HG02759 (cell line): Measurements from ENCODE around the gene TDRD12.

Experiments used
- ATAC-seq: cut with Tn5 transposase; IDR thresholded peaks from one replicate; pipeline ENCODE4 v1.9.1; 2021; ENCODE audit warnings: mild to moderate bottlenecking, moderate library complexity; ENCODE audit not compliant: unreplicated experiment

Gene TDRD12, protein sequence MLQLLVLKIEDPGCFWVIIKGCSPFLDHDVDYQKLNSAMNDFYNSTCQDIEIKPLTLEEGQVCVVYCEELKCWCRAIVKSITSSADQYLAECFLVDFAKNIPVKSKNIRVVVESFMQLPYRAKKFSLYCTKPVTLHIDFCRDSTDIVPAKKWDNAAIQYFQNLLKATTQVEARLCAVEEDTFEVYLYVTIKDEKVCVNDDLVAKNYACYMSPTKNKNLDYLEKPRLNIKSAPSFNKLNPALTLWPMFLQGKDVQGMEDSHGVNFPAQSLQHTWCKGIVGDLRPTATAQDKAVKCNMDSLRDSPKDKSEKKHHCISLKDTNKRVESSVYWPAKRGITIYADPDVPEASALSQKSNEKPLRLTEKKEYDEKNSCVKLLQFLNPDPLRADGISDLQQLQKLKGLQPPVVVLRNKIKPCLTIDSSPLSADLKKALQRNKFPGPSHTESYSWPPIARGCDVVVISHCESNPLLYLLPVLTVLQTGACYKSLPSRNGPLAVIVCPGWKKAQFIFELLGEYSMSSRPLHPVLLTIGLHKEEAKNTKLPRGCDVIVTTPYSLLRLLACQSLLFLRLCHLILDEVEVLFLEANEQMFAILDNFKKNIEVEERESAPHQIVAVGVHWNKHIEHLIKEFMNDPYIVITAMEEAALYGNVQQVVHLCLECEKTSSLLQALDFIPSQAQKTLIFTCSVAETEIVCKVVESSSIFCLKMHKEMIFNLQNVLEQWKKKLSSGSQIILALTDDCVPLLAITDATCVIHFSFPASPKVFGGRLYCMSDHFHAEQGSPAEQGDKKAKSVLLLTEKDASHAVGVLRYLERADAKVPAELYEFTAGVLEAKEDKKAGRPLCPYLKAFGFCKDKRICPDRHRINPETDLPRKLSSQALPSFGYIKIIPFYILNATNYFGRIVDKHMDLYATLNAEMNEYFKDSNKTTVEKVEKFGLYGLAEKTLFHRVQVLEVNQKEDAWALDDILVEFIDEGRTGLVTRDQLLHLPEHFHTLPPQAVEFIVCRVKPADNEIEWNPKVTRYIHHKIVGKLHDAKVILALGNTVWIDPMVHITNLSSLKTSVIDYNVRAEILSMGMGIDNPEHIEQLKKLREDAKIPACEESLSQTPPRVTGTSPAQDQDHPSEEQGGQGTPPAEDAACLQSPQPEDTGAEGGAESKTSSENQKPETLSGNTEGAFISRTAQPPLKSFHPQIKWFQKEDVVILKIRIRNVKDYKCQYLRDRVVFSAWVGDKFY (N-terminal part only)

DNA sequence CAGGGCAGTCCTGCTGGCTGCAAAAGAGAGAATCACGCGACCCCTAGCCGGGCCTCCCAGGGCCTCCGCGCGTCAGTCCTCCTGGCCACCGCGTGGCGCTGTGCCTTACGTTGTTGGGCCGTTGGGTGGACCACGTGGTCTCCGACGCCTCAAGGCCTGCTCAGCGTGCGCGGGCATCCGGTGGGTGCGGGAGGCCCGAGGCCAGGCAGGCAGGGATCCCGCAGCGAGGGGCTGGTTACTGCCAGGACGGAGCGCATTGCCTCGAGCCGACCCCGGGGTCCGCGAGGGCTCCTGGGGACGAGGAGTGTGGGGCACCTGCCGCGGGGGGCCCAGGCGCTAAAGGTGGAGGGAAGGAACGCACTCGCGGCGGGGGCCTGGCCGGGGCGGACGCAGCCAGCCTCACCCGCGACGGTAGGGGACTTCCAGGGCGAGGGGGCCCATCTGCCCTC, at the start of gene TDRD12:
TDRD12 (plus strand) TSS at position 157 of the 449 bp plus-strand sequence. CDS start 306 bp downstream, outside the sequence.
- no peak for ATAC-seq

DNA sequence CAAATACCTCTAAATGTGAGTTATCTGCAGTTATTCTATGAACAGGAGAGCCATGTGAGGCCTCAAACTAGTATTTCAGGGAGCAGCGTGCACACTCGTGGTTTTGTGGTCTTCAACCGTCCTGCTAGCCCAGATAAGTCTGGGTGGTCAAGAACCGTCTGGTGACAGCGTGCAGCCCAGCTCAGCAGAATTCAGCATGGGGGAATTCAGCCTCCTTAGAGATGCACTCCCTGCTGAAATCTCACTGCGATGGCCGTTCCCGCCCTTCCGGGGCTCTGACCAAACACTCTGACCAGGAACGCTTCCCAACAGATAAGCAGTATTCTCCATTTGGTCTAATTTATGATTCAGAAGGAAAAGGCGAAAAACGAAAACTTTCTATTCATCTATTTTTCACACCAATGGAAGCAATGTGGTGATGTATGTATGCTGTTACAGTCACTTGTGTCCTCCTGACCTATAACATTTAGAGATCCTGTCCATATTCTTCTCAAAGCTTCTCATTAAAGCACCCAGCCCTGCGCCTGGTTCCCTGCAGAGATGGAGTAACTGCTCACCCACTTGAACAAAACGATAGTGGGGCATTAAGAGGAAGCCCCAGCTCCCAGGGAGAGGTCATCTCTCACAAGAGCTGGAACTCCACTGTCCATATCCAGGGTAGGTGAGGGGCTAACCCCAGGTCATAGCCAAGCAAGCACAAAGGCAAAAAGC, 47.5 kb upstream of the TDRD12 start:
- ATAC-seq, result no peak

DNA sequence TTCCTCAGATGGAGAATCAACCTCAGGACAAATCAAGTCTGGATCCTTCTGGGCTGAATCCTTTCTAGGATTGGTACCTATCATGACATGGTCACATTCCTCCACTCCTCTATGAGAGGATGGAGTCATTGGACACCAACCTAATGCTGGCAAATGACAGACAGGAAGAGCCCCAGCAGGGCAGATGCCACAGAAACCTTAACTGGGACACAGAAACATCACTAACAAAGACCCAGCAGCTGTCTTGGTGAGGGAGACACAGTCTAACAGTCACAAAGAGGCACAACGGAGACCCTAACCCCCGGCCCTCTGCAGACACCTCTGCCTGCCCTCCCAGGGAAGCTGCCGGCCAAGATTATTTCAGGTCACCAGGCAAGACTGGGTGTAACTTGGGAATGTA, 46.7 kb upstream of the TDRD12 start:
- ATAC-seq, result no peak

DNA sequence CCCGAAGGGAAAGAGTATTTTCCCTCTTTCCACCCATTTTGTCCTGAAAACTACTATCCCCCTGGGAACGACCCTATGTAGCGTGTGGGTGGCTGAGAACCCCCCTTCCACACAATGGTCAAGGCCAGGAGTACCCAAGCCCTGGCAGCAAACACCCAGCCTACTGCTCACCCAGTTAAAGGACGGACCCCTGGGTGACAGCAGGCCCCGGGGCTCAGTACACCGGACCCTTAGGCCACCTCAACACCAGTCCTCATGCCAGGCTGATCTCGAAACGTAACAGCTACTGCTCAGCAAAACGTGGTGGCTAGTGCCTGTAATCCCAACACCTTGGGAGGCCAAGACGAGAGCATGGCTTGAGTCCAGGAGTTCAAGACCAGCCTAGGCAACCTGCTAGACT, 46.0 kb upstream of the TDRD12 start:
- no peak for ATAC-seq

DNA sequence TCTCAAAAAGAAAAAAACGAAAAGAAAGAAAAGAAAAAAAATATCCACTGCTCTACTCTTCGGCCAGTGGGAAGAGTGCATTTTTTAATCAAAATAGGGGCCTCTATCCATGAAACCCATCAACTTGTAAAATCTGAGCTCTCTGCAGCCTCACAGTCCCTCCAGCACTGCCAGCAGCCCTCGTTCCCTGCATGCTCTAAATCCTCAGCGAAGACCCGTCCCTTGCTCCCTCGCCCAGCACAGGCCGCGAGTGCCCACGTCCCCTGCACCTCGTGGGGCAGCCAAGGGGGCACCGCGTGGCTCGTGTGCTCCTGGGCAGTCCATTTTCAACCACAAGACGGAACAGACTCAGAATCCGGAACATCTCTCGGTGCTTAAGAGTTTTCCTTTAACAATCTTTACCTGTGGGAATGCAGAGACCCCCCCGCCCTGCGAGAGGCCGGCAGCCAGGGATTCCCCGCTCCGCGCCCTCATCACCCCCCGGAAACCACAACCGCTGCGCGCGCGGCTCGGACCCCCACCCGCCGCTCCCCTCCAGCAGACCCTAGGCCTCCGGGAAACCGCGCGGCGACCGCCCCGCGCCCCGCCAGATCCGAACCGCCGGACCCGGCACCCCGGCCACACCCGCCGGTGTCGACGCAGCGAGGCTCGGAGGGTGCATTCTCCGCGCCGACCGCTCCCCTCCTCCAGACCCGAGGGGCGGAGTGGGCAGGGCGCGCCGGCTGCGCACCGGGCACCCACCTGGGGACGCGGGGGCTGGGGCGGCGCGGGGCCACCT, 45.2 kb upstream of the TDRD12 start:
- no peak for ATAC-seq

DNA sequence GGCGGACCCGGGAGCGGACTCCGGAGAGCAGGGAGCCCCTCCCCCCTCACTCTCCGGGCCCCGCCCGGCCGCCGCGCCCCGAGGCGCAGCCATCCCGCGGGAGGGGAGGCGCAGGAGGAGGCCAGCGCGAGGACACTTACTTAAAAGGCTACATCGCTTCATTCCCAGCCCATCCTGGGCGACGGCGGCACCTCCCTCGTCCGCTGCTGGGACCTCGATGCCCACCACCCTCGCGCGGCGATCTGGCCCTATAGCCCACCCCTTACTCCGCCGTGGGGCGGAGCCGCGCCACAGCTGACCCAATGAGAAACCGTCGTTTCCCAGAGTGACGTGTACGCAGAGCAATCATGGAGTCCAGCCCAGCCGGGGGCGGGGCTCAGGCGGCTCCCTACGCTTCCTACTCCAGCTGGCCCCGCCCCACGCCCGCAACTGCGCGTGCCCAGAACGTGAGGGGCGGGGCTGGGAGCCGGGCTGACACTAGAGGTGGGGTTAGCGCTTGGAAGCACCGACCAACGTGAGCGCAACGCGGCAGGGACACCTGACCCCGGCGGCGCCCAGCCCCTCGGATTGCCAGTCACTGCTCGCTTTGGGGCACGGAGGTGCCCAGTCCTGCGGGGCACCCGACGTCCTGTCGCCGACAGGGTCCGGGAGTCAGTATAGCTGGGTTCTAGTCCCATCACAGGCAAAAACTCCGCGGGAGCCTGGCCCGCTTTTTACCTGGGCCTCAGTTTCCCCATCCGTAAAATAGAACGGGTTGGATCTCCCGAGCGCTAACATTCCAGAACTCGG, 44.4 kb upstream of the TDRD12 start, which contains the start of gene ANKRD27:
ANKRD27 (minus strand) TSS at position 250 of the 789 bp plus-strand sequence. CDS start 16,165 bp downstream, outside the sequence.
- peak; percentile 97 for ATAC-seq

DNA sequence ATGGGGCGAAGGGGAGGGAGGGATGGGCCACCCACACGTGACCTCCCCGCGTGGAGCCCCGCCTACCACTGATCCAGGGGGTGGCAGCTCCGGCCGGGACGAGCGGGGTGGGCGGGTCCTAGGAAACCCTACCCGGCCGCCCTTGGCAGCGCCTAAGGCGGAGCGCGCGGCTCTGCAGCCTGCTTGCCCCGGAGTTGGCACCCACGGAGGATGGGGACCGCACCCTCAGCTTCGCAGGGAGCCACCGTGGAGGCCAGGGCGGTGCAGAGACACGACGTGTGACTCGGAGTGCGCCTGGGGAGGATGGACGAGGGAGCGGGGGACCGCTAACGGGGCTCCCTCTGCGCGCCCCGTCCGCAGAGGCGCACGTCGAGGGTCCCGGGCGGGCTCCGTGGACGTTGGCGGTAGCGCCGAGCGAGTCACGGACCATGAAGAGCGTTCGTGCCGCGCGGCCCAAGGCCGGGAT, 43.8 kb upstream of the TDRD12 start, which contains the start of gene RGS9BP:
RGS9BP (plus strand) TSS at position 129 of the 466 bp plus-strand sequence. CDS start 416 bp downstream, outside the sequence.
- ATAC-seq, result peak; percentile 30

DNA sequence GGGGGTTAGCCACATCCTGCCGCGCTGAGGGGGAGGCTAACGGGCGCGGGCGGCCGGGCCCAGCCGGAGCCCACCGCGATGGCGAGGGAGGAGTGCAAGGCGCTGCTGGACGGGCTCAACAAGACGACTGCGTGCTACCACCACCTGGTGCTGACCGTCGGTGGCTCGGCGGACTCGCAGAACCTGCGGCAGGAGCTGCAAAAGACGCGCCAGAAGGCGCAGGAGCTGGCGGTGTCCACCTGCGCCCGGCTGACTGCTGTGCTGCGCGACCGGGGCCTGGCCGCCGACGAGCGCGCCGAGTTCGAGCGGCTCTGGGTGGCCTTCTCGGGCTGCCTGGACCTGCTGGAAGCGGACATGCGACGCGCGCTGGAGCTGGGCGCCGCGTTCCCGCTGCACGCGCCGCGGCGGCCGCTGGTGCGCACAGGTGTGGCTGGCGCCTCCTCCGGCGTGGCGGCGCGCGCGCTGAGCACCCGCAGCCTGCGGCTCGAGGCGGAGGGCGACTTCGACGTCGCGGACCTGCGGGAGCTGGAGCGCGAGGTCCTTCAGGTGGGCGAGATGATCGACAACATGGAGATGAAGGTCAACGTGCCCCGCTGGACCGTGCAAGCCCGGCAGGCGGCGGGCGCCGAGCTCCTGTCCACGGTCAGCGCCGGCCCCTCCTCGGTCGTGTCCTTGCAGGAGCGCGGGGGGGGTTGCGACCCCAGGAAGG, 43.2 kb upstream of the TDRD12 start:
- ATAC-seq, result no peak

DNA sequence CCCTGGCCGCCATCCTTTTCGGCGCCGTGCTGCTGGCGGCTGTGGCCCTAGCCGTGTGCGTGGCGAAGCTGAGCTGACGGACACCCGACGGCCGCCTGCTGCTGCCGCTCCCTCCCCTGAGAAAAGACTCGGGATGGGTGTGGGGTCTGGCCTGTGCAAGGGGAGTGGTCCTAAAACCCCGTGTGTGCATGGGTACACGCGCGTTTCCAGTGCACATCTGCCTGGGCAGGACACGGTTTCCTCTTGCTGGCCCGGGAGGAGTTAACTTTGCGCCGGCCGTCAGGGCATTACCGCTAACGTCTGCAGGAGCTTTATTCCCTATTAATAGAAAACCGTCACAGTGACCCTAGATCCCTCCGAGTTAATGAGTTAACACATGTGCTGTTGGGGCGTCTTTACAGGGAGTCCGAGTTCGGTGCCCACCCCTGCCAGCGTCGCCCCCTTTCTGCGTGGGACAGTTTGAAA, 42.6 kb upstream of the TDRD12 start:
- no peak for ATAC-seq

DNA sequence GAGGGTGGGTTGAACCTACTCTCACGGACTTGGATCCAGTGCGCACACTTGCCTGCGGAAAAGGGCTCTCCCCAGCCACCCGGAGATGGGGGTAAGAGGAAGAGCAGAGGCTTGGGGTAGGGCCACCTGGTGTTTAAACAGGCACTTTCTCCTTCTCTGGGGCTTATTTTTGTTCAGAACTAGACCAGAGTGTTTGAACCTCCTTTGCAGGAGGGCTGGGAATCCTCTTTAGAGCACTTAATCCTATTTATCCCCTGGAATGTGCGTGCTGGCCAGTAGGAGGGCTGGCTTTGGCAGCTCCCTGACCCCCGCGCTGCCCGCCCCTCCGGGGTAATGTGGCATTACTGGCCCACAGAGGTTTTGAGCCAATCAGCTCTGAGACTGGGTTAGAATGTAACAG, 41.9 kb upstream of the TDRD12 start:
- ATAC-seq, result no peak

DNA sequence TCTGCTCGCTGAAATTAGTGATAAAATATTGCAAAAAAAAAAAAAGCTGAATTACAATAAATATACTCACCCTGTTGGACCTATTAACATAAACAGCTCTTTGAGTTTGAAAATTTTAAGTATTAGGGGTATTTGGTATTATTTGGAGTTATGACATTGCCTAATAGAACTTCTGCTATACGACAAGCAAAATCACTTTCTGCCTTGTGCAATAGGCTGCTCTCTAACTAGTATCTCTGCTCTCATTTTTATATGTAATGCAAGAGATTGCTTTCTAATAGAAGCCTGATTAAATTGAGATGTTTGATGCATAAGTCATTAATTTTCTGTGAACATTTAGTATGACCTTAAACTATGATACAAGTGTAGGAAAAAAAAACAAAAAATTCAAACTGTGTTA, 38.6 kb upstream of the TDRD12 start:
- no peak for ATAC-seq

DNA sequence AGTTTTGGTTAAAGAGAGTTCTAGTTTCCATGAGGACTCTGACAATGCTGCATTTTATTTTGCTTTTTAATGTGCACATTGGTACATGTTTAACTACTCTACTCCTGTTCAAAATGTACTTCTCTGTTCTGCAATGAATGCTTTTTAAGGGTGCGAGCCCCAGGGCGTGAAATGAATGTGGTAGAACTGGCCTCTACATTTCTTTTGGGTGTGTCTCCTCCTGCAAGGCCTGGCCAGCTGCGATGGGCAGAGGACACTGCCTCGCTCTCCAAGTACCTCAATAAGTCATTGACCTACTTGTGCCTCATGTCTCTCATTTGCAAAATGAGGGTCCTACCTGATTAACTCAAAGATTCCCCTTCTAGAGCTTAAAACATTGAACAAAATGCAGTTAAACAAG, 37.2 kb upstream of the TDRD12 start:
- no peak for ATAC-seq

DNA sequence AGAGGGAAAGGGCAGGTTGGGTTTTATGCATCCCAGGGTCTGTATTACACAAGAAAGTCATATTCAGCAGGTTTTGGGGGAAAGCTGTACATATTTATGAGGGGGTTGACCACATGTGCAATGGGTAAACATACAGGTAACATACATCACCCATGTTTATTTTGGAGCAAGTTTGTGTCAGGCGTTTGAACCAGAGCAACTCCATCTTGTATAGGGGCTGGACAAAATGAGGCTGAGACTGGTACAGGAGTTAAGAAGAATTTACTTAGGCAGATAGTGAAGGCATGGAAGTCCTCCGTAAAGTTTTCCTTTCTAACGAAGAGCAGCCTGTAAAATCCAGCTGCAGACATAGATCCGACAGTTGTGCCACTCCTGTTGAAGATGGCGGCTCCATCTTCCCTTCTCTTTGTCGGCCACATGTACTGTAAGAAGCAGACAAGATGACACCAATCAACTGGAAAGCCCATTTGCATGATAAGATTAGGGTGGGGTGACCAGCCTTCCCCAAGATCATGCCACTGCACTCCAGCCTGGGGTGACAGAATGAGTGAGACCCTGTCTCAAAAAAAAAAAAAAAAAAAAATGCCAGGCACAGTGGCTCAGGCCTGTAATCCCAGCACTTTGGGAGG, 32.6 kb upstream of the TDRD12 start:
- ATAC-seq, result no peak

DNA sequence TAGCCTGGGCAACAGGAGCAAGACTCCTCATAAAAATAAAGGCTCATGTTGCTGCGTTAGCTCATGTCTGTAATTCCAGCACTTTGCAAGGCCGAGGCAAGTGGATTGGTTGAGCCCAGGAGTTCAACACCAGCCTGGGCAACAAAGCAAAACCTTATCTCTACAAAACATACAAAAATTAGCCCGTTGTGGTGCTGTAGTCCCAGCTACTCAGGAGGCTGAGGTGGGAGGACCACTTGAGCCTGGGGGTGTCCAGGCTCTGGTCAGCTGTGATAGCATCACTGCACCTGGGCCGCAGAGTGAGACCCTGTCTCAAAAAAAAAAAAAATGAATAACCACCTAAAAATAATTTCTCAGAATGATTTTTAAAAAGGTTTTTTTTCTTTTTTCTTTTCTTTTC, 31.9 kb upstream of the TDRD12 start:
- no peak for ATAC-seq

DNA sequence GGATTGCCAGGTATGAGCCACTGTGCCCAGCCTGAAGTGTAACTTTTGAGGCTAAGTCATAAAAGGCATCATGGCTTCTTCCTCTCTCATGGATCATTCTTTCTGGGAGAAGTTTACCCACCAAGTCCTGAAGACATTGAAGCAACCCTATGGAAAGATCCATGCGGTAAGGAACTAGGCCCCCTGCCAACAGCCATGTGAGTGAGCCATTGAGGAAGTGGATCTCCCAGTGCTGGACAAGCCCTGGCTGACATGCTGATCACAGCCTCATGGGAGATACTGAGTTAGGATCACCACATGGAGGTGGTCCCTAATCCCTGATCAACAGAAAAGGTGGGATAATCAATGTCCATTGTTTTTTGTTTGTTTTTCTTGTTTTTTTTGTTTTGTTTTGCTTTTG, 31.3 kb upstream of the TDRD12 start:
- ATAC-seq, result no peak

DNA sequence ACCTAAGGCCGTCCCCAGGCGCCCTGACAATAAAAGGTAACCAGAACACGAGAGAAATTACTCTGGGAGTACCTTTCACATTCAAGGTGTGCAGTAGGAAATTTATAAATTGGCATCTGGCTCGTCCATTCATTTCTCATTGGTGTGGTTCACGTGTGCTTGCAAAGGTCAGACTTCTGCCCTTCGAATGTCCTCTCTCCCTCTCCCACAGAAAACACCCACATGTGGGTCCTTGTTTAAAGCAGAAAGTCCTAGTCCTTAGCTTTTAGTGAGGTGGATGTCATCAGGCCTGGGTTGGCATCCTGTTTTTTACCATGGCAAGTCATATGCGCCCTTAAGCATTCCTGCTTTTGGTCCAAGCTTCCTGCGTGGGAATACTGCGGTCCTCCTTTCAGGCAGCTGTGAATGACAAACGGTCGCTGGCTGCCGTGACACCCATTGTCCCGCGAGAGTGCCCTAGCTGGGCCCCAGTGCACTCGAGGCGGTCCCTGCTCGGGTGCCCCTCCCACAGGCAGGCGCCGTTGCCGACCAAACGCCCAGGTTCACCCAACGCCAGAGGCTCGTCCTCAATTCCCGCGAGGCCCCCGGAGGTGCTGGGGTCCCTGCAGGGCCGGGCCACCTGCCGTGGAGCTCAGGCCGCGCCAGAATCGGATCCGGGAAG, 28.1 kb upstream of the TDRD12 start, which contains the start of gene NUDT19:
NUDT19 (plus strand) TSS at position 531 of the 661 bp plus-strand sequence. CDS start 140 bp downstream, outside the sequence.
- peak; percentile 87 for ATAC-seq
